ENCODE measurements around the gene GCSH. TPM values are rescaled to one million over a fixed set of nuclear protein-coding genes. Genes with fewer than 3 reads are reported as not detected.

GCSH gene
- total and polyA plus RNA-seq, 2 of the 13 experiments (the other 11 are each of a cell fraction or from before 2014, with no cell fraction given) = 35.9 to 103 TPM

GRCh38 chr16:81035975-81036750 is 60.0 kb downstream of the GCSH start (continued):
- TF ChIP-seq ZNF431 (CRISPR knock-in tag; IDR thresholded peaks at IDR 0.05; ENCODE audit: borderline replicate concordance, low read depth) (no peak), ARID4A (CRISPR knock-in tag; IDR thresholded peaks at IDR 0.05; ENCODE audit: borderline replicate concordance) (peak; percentile 69; the same call in 1 of the 2 replicates), KAT8 (CRISPR knock-in tag; IDR thresholded peaks at IDR 0.05) (peak; percentile 48; the same call in 1 of the 2 replicates), NFE2L1 (CRISPR knock-in tag; IDR thresholded peaks at IDR 0.05; ENCODE audit: borderline replicate concordance) (no peak), ZFP1 (CRISPR knock-in tag; IDR thresholded peaks at IDR 0.05) (no peak), ZNF143 (CRISPR knock-in tag; IDR thresholded peaks at IDR 0.05) (no peak), ZNF619 (CRISPR knock-in tag; IDR thresholded peaks at IDR 0.05) (no peak), TRIM24 (CRISPR knock-in tag; IDR thresholded peaks at IDR 0.05) (no peak), MATR3 (CRISPR knock-in tag; IDR thresholded peaks at IDR 0.05) (no peak), AGO2 (optimal IDR thresholded peaks at IDR 0.05; ENCODE audit: low read depth, low read length) (peak; percentile 36), ZNF883 (CRISPR knock-in tag; IDR thresholded peaks at IDR 0.05; ENCODE audit: not compliant biosample characterization) (peak; percentile 37), REL (CRISPR knock-in tag; conservative IDR thresholded peaks at IDR 0.05) (no peak), ZBTB3 (CRISPR knock-in tag; IDR thresholded peaks at IDR 0.05; ENCODE audit: borderline replicate concordance, low read depth) (no peak), SOX6 (IDR thresholded peaks at IDR 0.05) (no peak), SOX6 (CRISPR knock-in tag; IDR thresholded peaks at IDR 0.05) (no peak), HOXA9 (CRISPR knock-in tag; IDR thresholded peaks at IDR 0.05; ENCODE audit: borderline replicate concordance) (no peak), SAP130 (CRISPR knock-in tag; IDR thresholded peaks at IDR 0.05; ENCODE audit: low read depth) (peak; percentile 18; the same call in 1 of the 2 replicates), ZNF367 (CRISPR knock-in tag; IDR thresholded peaks at IDR 0.05; ENCODE audit: borderline replicate concordance) (no peak), GPBP1L1 (CRISPR knock-in tag; IDR thresholded peaks at IDR 0.05) (no peak), ELF4 (CRISPR knock-in tag; IDR thresholded peaks at IDR 0.05; ENCODE audit: borderline replicate concordance) (no peak), HNF1B (CRISPR knock-in tag; IDR thresholded peaks at IDR 0.05) (peak; percentile 37; the same call in 1 of the 2 replicates), ZFP90 (CRISPR knock-in tag; IDR thresholded peaks at IDR 0.05; ENCODE audit: borderline replicate concordance) (peak; percentile 41; the same call in 1 of the 2 replicates), KMT2A (CRISPR knock-in tag; IDR thresholded peaks at IDR 0.05) (peak; percentile 56; the same call in 1 of the 2 replicates)
